Measurements from ENCODE around the gene WHRN. TPM values are rescaled to one million over a fixed set of nuclear protein-coding genes. Genes with fewer than 3 reads are reported as not detected.

The WHRN gene
- total and polyA plus RNA-seq, 2 of the 8 experiments (the other 6 are each of a cell fraction or from before 2014, with no cell fraction given) = 4.4 to 7.7 TPM

DNA sequence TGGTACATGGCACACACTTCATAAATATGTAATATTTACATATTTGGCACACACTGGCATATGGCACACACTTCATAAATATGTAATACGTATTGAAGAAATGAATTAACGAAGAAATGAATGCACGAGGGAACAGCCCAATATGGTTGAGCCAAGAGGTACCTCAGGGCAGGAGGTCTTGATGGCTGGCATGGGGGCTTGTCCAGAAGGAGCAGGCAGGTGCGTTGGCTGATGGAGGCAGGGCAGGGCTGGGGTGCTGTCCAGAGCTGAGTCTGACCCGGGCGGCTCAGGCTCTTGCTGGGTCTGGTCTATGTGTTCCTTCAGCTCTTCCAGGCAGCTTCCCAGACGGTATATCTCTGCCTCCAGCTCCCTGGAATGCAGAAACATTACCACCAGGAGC is 143.7 kb downstream of the WHRN start:
- FAIRE-seq = no peak
- H3K4me3 ChIP-seq (ENCODE audit: extremely low read depth in 1 of 4, insufficient read depth in 2 of 4, low read depth in 3 of 4, low read length in 4 of 4) = no peak overlapping the region
- no peaks in the 10 kb centered on the region for H3K79me2 ChIP-seq (ENCODE audit: control insufficient read depth in 1 of 2, insufficient read depth in 2 of 2, low read length in 2 of 2)
- no peak overlapping the region for H4K5ac ChIP-seq (ENCODE audit: insufficient read length, low read depth, low read length)
- H3K14ac ChIP-seq (ENCODE audit: insufficient read length) = no peak overlapping the region
- no peaks in the 10 kb centered on the region for H3K27me3 ChIP-seq (replicated peaks in 1 of 4; ENCODE audit: control insufficient read depth in 3 of 4, extremely low read depth in 1 of 4, insufficient read depth in 3 of 4, low read length in 3 of 4)
- ChIA-PET CTCF (ENCODE audit: partially characterized antibody) (no interaction called here), POLR2A (ENCODE audit: partially characterized antibody) (no interaction called here)
- no peak overlapping the region for H3K23ac ChIP-seq (ENCODE audit: insufficient read length)
- no peak overlapping the region for H2AK5ac ChIP-seq (ENCODE audit: low read depth, low read length)
- no peak overlapping the region for H2BK5ac ChIP-seq (ENCODE audit: low read depth, low read length)
- DNase-seq (ENCODE audit: low read depth in 1 of 2, low spot score in 2 of 2) = no peak
- TF ChIP-seq JUND (IDR thresholded peaks at IDR 0.05; ENCODE audit: low read length) (no peak), ZNF274 (IDR thresholded peaks at IDR 0.05; ENCODE audit: borderline replicate concordance, extremely low read depth, low read length) (no peak), CBX8 (IDR thresholded peaks at IDR 0.05; ENCODE audit: borderline replicate concordance, low read depth, low read length) (no peak), SP4 (IDR thresholded peaks at IDR 0.05; ENCODE audit: low read length) (no peak), KDM5A (IDR thresholded peaks at IDR 0.05; ENCODE audit: low read length) (no peak)
- no peaks in the 10 kb centered on the region for H3K9me3 ChIP-seq (ENCODE audit: insufficient read depth in 2 of 2, low read depth in 1 of 2, low read length in 1 of 2)
- no peaks in the 10 kb centered on the region for H3K4me1 ChIP-seq (replicated peaks in 1 of 4; ENCODE audit: control insufficient read depth in 3 of 4, insufficient read depth in 4 of 4, low read length in 3 of 4)
- no peak overlapping the region for H3K4me2 ChIP-seq (ENCODE audit: insufficient read depth in 1 of 2, low read depth in 2 of 2, low read length in 2 of 2)
- H3K79me1 ChIP-seq (ENCODE audit: low read depth, low read length) = no peaks in the 10 kb centered on the region
- H3K36me3 ChIP-seq (ENCODE audit: control insufficient read depth in 2 of 4, insufficient read depth in 4 of 4, low read length in 3 of 4) = peaks cover 16 to 63% (median 47%) of the 10 kb centered on the region in 4 experiments
- no peak overlapping the region for H4K91ac ChIP-seq (replicated peaks; ENCODE audit: insufficient read length, low read length)
- H2BK20ac ChIP-seq (ENCODE audit: low read length) = no peak overlapping the region
- no peak overlapping the region for H2BK15ac ChIP-seq (ENCODE audit: low read length)
- H4K8ac ChIP-seq (ENCODE audit: extremely low read depth, insufficient read depth, low read length) = no peak overlapping the region
- H2BK12ac ChIP-seq (ENCODE audit: low read depth, low read length) = no peak overlapping the region
- no peak overlapping the region for H2AFZ ChIP-seq (ENCODE audit: low read length)
- WGBS, 2 experiments (ENCODE audit: extremely low coverage in 1 of 2, insufficient coverage in 1 of 2, insufficient read length in 1 of 2, insufficient replicate concordance in 2 of 2, low coverage in 1 of 2, low lambda C conversion rate in 2 of 2, missing lambda C conversion rate in 1 of 2) = 92% methylated on average over 7 of the region's 7 CpGs; no CpG with 5 or more reads in 1 of the 2 experiments
- H3K27ac ChIP-seq (ENCODE audit: low read depth, low read length) = no peak overlapping the region
- peaks cover 0 to 5% of the 10 kb centered on the region in 2 experiments for H4K20me1 ChIP-seq (replicated peaks in 1 of 2; ENCODE audit: control insufficient read depth in 1 of 2, insufficient read depth in 2 of 2, low read length in 2 of 2)
- no peak overlapping the region for H3K4ac ChIP-seq (replicated peaks; ENCODE audit: insufficient read length, low read depth, low read length)
- no peak overlapping the region for H3K56ac ChIP-seq (replicated peaks; ENCODE audit: insufficient read length, low read depth, low read length)
- H3K23me2 ChIP-seq (ENCODE audit: low read depth, low read length) = no peaks in the 10 kb centered on the region
- no peak overlapping the region for H2BK120ac ChIP-seq (replicated peaks; ENCODE audit: low read depth, low read length)
- no peak overlapping the region for H3K18ac ChIP-seq (ENCODE audit: extremely low read depth, low read length)
- H3K9ac ChIP-seq (replicated peaks in 1 of 4; ENCODE audit: extremely low read depth in 1 of 4, low read depth in 3 of 4, low read length in 3 of 4) = no peak overlapping the region

All from H1 (cell line).